Body of pancreas (tissue), 4 donors: ENCODE measurements around the gene COL6A2.

Experiments
- POLR2A ChIP-seq, 3 donors: fragments of 450-650 bp; IDR thresholded peaks; one replicate each; pipeline ENCODE4 v1.6.1; 2016; ENCODE audit warnings: antibody characterized with exemption in 3 of 3, mild to moderate bottlenecking in 2 of 3
- TF ChIP-seq, protein P1 (sequence below), 7 experiments: fragments of 450-650 bp in 4 of 7; fragments of 200-600 bp in 3 of 7; sonication (generic) in 3 of 7; IDR thresholded peaks; one replicate each; pipeline ENCODE4 v1.5.1; 2016 to 2019; ENCODE audit warnings: antibody characterized with exemption in 7 of 7

DNA sequence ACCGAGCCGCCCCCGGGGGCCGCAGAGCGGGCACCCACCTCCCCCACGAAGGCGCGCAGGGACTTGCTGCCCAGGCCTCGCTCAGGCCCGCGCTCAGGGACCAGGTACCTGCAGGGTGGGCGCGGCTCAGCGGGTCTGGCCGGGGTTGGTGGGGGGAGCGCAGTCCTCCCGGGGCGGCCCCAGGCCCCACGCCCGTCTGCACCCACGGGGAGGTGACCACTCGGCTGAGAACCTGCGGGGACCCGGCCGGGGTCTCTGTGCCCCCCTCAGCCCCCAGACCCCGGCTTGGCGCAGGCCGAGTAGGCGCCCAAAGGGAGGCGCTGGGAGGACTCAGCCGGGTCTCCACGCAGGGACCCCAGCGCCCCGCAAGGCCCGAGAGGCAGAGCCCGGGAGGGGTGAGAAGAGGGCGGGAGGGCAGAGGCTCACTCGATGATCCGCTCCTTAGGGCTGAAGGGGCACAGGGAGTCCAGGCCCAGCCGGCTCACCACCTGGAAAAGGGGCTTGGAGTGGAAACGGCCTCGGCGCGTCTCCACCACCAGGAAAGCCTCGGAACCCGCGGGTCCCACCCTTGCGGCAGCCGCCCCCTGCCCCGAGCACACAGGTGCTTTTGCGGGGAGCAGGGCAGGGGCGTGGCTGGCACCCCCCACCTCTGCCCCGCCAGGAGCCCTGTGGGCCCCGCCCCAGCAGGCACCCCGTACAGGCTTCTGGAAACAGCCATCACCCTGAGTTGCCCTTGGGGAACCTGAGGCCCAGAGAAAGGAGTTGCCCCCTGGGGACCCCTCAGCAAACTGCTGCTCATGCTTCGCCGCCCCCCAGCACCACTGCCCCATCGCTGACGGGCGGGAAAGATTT is 48.2 kb downstream of the COL6A2 start:
- TF ChIP-seq POLR2A (IDR thresholded peaks at IDR 0.05): no peak
- TF ChIP-seq, protein P1, sequence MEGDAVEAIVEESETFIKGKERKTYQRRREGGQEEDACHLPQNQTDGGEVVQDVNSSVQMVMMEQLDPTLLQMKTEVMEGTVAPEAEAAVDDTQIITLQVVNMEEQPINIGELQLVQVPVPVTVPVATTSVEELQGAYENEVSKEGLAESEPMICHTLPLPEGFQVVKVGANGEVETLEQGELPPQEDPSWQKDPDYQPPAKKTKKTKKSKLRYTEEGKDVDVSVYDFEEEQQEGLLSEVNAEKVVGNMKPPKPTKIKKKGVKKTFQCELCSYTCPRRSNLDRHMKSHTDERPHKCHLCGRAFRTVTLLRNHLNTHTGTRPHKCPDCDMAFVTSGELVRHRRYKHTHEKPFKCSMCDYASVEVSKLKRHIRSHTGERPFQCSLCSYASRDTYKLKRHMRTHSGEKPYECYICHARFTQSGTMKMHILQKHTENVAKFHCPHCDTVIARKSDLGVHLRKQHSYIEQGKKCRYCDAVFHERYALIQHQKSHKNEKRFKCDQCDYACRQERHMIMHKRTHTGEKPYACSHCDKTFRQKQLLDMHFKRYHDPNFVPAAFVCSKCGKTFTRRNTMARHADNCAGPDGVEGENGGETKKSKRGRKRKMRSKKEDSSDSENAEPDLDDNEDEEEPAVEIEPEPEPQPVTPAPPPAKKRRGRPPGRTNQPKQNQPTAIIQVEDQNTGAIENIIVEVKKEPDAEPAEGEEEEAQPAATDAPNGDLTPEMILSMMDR (IDR thresholded peaks at IDR 0.05): no peak
